HFFc6 (cell line): ENCODE data around the gene PPP4R2. TPM values are rescaled to one million over a fixed set of nuclear protein-coding genes. Genes with fewer than 3 reads are reported as not detected.

Experiments
- DNase-seq: peaks from one replicate; pipeline ENCODE4 v3.0.0-alpha.2; 2018
- H3K27ac Mint-ChIP-seq: 2 replicates; pipeline ENCODE4 v1.8.0; 2020; ENCODE audit warnings: mild to moderate bottlenecking, mixed read lengths
- H3K27me3 Mint-ChIP-seq: 2 replicates; pipeline ENCODE4 v1.8.0; 2021; ENCODE audit warnings: mild to moderate bottlenecking, moderate library complexity, mixed read lengths; ENCODE audit not compliant: insufficient read depth
- H3K36me3 Mint-ChIP-seq: 2 replicates; pipeline ENCODE4 v1.8.0; 2021; ENCODE audit warnings: low read depth, mixed read lengths
- H3K4me1 Mint-ChIP-seq: 2 replicates; pipeline ENCODE4 v1.8.0; 2020; ENCODE audit warnings: low read depth, mixed read lengths
- H3K4me3 Mint-ChIP-seq: 2 replicates; pipeline ENCODE4 v1.8.0; 2020; ENCODE audit warnings: mild to moderate bottlenecking, moderate library complexity, mixed read lengths
- H3K9me3 Mint-ChIP-seq: 2 replicates; pipeline ENCODE4 v1.8.0; 2020; ENCODE audit warnings: mild to moderate bottlenecking, mixed read lengths
- total RNA-seq, 6 experiments: library from RNA; stranded (reverse); fragmentation: NEBNext Ultra II Directional; extraction: Animal tissue kit (Norgen Biotek cat#: 25700); gene quantifications; 2 replicates in 1 of 6; 3 replicates in 5 of 6; pipeline ENCODE4 v1.2.3, GENCODE V29; 2021
- TF ChIP-seq, protein P1 (sequence below): fragments of 200-600 bp; sonication (generic); IDR thresholded peaks from 2 replicates; pipeline ENCODE4 v1.5.0; 2021; ENCODE audit warnings: antibody characterized with exemption, mild to moderate bottlenecking

The PPP4R2 gene
- total RNA-seq, 6 experiments from 2014 or later = 72.4 to 84.3 (median 79.4) TPM

DNA sequence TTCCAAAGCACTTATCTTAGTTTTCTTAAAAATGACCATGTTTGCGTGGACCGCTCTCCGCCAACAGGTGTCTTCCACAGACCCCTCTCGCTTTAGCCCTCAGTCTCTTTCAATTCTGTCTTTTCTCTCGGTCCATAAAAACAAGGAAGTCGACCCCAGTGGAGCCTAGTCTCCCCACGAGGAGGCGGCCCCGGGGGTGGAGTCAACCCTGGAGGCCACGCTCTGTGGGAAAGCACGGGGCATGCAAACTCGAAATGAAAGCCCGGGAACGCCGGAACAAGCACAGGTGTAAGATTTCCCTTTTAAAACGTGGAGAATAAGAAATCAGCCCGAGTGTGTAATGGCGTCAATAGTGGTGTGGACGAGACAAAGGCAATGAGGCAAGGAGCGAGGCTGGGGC is 113.9 kb downstream of the PPP4R2 start:
- TF ChIP-seq, protein P1, sequence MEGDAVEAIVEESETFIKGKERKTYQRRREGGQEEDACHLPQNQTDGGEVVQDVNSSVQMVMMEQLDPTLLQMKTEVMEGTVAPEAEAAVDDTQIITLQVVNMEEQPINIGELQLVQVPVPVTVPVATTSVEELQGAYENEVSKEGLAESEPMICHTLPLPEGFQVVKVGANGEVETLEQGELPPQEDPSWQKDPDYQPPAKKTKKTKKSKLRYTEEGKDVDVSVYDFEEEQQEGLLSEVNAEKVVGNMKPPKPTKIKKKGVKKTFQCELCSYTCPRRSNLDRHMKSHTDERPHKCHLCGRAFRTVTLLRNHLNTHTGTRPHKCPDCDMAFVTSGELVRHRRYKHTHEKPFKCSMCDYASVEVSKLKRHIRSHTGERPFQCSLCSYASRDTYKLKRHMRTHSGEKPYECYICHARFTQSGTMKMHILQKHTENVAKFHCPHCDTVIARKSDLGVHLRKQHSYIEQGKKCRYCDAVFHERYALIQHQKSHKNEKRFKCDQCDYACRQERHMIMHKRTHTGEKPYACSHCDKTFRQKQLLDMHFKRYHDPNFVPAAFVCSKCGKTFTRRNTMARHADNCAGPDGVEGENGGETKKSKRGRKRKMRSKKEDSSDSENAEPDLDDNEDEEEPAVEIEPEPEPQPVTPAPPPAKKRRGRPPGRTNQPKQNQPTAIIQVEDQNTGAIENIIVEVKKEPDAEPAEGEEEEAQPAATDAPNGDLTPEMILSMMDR = no peak
- Mint-ChIP-seq H3K4me1 (no peaks in the 10 kb centered on the region), H3K4me3 (no peak overlapping the region), H3K9me3 (no peaks in the 10 kb centered on the region), H3K36me3 (no peaks in the 10 kb centered on the region), H3K27me3 (peaks cover 22% of the 10 kb centered on the region), H3K27ac (no peak overlapping the region)
- no peak for DNase-seq

DNA sequence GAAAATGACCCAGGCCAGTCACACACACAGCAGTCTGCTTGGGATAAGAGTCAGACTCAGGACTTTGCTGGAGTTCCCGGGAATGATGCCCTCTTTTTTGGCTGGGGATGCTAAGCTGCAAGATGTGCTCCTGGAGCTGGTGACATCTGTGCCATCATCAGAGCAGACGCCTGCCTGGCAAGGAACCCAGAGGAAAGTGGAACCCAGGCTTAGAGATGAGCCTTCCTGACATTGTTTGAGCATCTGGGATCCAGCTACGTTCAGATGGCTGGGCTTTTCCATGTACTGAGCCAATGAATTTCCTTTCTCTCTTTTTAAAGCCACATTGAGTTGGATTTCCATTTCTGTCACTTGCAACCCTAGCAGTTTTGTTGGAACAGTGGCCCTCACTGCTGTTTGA is 118.1 kb downstream of the PPP4R2 start:
- Mint-ChIP-seq H3K36me3 (no peaks in the 10 kb centered on the region), H3K9me3 (no peaks in the 10 kb centered on the region), H3K4me3 (no peak overlapping the region), H3K27me3 (peaks cover 21% of the 10 kb centered on the region), H3K4me1 (no peaks in the 10 kb centered on the region), H3K27ac (no peak overlapping the region)
- TF ChIP-seq, protein P1 = no peak
- no peak for DNase-seq

DNA sequence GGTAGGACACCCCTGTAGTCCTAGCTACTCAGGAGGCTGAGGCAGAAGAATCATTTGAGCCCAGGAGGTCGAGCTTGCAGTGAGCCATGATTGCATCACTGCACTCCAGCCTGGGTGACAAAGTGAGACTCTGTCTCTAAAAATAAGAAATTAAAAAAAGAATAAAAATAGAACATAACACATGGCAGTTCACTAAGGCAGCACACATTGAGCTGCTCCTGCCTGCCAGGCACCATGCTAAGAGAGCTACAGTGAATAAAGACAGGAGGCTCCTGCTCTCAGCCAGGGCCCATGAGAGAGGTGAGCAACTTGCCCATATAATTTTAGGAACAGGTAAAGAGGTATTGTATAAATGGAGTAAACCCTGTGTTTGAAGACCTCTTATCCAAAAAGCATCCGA is 119.2 kb downstream of the PPP4R2 start:
- H3K27ac Mint-ChIP-seq = no peak overlapping the region
- no peak for DNase-seq
- H3K4me3 Mint-ChIP-seq = no peak overlapping the region
- no peaks in the 10 kb centered on the region for H3K36me3 Mint-ChIP-seq
- TF ChIP-seq, protein P1 = no peak
- no peaks in the 10 kb centered on the region for H3K4me1 Mint-ChIP-seq
- H3K9me3 Mint-ChIP-seq = no peaks in the 10 kb centered on the region
- H3K27me3 Mint-ChIP-seq = peaks cover 18% of the 10 kb centered on the region

Other genes starting within 250 kb of the PPP4R2 start
- gene SHQ1, start 148.4 kb upstream of the PPP4R2 start, total RNA-seq = 10 to 100 TPM; 18.4 to 21.1 (median 20.2) TPM
- 1 to 10 TPM; 2.0 to 4.2 (median 2.8) TPM for gene GXYLT2, start 108.8 kb upstream of the PPP4R2 start, total RNA-seq
- 1 to 10 TPM; 1.5 to 1.9 (median 1.7) TPM for gene EBLN2, start 64.8 kb downstream of the PPP4R2 start, total RNA-seq